Measurements from ENCODE around the gene SHISA2.

The SHISA2 gene

DNA sequence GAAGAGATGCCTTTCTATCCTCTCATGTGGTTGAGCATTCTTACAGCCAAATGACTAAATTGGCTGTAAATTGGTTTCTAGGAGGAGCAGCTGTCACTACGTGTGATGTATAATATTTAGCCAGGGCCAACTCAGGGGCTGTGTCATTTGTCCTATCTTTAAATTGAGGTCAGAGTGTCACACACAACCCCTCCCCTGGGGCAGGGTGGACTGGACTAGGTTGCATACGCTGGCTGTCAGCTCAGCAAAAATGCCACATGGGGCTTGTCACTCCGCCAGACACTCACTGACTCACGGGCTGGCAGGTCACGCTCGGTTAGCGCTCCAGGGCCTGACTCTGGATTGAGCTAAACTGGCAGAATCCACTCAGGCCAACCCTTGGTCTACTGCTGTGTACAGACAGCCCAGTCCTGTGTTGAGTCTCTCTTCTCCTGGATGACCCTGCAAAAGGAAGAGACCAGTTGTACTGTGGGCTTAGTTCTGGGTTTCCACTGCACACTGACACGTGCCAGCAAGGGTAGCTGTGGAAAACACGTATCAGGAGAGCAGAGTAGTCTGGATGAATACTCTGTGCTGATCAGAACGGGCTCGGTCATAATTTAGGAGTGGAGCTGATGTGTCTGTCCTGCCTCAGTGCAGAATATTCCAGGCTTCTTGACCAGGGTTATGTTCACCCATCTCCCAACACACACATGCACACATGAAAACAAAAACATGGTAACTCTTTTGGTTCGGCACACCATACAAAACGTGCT is 29.1 kb downstream of the SHISA2 start (continued):
- TF ChIP-seq, protein P1, sequence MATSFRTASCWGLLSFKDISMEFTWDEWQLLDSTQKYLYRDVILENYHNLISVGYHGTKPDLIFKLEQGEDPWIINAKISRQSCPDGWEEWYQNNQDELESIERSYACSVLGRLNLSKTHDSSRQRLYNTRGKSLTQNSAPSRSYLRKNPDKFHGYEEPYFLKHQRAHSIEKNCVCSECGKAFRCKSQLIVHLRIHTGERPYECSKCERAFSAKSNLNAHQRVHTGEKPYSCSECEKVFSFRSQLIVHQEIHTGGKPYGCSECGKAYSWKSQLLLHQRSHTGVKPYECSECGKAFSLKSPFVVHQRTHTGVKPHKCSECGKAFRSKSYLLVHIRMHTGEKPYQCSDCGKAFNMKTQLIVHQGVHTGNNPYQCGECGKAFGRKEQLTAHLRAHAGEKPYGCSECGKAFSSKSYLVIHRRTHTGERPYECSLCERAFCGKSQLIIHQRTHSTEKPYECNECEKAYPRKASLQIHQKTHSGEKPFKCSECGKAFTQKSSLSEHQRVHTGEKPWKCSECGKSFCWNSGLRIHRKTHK (tag by site-specific recombination; IDR thresholded peaks at IDR 0.05) = no peak
- TF ChIP-seq ZNF596 (tag by site-specific recombination; IDR thresholded peaks at IDR 0.05) (no peak), ZNF311 (tag by site-specific recombination; IDR thresholded peaks at IDR 0.05; ENCODE audit: borderline replicate concordance) (no peak), ZNF202 (tag by site-specific recombination; IDR thresholded peaks at IDR 0.05; ENCODE audit: borderline replicate concordance) (no peak), ZNF416 (tag by site-specific recombination; IDR thresholded peaks at IDR 0.05) (no peak), ZSCAN30 (tag by site-specific recombination; IDR thresholded peaks at IDR 0.05) (peak; percentile 42; the same call in 1 of the 2 replicates), OSR2 (tag by site-specific recombination; IDR thresholded peaks at IDR 0.05) (peak; percentile 36; the same call in 1 of the 2 replicates), MZF1 (tag by site-specific recombination; IDR thresholded peaks at IDR 0.05; ENCODE audit: borderline replicate concordance) (no peak), ZNF112 (tag by site-specific recombination; IDR thresholded peaks at IDR 0.05) (no peak), ZNF843 (tag by site-specific recombination; IDR thresholded peaks at IDR 0.05) (0 out of 2 replicates have a peak, but pooled peaks have one; percentile 39), ZNF239 (tag by site-specific recombination; IDR thresholded peaks at IDR 0.05) (no peak), ZNF830 (tag by site-specific recombination; IDR thresholded peaks at IDR 0.05; ENCODE audit: low read depth) (no peak), ZBTB8A (tag by site-specific recombination; IDR thresholded peaks at IDR 0.05) (no peak), ZFP69B (tag by site-specific recombination; IDR thresholded peaks at IDR 0.05) (peak; percentile 15; the same call in 1 of the 2 replicates), ZNF626 (tag by site-specific recombination; IDR thresholded peaks at IDR 0.05) (no peak), ZFP3 (tag by site-specific recombination; IDR thresholded peaks at IDR 0.05; ENCODE audit: low read depth) (no peak), ZNF707 (tag by site-specific recombination; IDR thresholded peaks at IDR 0.05) (no peak), ZNF175 (tag by site-specific recombination; IDR thresholded peaks at IDR 0.05) (no peak), REPIN1 (tag by site-specific recombination; IDR thresholded peaks at IDR 0.05; ENCODE audit: low read depth) (no peak), ZNF514 (tag by site-specific recombination; IDR thresholded peaks at IDR 0.05) (no peak), ZNF184 (tag by site-specific recombination; IDR thresholded peaks at IDR 0.05) (no peak), ZNF423 (tag by site-specific recombination; IDR thresholded peaks at IDR 0.05) (no peak), ZFP41 (tag by site-specific recombination; IDR thresholded peaks at IDR 0.05; ENCODE audit: borderline replicate concordance) (no peak), PRDM1 (tag by site-specific recombination; IDR thresholded peaks at IDR 0.05) (no peak), ZNF555 (tag by site-specific recombination; conservative IDR thresholded peaks at IDR 0.05) (no peak), SP2 (tag by site-specific recombination; IDR thresholded peaks at IDR 0.05) (no peak), YY2 (tag by site-specific recombination; IDR thresholded peaks at IDR 0.05) (no peak), ZNF561 (tag by site-specific recombination; IDR thresholded peaks at IDR 0.05; ENCODE audit: borderline replicate concordance) (no peak)
- TF ChIP-seq, protein P2, sequence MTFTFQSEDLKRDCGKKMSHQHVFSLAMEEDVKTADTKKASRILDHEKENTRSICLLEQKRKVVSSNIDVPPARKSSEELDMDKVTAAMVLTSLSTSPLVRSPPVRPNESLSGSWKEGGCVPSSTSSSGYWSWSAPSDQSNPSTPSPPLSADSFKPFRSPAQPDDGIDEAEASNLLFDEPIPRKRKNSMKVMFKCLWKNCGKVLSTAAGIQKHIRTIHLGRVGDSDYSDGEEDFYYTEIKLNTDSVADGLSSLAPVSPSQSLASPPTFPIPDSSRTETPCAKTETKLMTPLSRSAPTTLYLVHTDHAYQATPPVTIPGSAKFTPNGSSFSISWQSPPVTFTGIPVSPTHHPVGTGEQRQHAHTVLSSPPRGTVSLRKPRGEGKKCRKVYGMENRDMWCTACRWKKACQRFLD (tag by site-specific recombination; IDR thresholded peaks at IDR 0.05) = no peak
- TF ChIP-seq, protein P3, sequence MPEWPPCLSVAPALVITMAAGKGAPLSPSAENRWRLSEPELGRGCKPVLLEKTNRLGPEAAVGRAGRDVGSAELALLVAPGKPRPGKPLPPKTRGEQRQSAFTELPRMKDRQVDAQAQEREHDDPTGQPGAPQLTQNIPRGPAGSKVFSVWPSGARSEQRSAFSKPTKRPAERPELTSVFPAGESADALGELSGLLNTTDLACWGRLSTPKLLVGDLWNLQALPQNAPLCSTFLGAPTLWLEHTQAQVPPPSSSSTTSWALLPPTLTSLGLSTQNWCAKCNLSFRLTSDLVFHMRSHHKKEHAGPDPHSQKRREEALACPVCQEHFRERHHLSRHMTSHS (tag by site-specific recombination; IDR thresholded peaks at IDR 0.05) = no peak
- TF ChIP-seq, protein P4, sequence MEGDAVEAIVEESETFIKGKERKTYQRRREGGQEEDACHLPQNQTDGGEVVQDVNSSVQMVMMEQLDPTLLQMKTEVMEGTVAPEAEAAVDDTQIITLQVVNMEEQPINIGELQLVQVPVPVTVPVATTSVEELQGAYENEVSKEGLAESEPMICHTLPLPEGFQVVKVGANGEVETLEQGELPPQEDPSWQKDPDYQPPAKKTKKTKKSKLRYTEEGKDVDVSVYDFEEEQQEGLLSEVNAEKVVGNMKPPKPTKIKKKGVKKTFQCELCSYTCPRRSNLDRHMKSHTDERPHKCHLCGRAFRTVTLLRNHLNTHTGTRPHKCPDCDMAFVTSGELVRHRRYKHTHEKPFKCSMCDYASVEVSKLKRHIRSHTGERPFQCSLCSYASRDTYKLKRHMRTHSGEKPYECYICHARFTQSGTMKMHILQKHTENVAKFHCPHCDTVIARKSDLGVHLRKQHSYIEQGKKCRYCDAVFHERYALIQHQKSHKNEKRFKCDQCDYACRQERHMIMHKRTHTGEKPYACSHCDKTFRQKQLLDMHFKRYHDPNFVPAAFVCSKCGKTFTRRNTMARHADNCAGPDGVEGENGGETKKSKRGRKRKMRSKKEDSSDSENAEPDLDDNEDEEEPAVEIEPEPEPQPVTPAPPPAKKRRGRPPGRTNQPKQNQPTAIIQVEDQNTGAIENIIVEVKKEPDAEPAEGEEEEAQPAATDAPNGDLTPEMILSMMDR (tag by site-specific recombination; IDR thresholded peaks at IDR 0.05) = no peak
- TF ChIP-seq, protein P5, sequence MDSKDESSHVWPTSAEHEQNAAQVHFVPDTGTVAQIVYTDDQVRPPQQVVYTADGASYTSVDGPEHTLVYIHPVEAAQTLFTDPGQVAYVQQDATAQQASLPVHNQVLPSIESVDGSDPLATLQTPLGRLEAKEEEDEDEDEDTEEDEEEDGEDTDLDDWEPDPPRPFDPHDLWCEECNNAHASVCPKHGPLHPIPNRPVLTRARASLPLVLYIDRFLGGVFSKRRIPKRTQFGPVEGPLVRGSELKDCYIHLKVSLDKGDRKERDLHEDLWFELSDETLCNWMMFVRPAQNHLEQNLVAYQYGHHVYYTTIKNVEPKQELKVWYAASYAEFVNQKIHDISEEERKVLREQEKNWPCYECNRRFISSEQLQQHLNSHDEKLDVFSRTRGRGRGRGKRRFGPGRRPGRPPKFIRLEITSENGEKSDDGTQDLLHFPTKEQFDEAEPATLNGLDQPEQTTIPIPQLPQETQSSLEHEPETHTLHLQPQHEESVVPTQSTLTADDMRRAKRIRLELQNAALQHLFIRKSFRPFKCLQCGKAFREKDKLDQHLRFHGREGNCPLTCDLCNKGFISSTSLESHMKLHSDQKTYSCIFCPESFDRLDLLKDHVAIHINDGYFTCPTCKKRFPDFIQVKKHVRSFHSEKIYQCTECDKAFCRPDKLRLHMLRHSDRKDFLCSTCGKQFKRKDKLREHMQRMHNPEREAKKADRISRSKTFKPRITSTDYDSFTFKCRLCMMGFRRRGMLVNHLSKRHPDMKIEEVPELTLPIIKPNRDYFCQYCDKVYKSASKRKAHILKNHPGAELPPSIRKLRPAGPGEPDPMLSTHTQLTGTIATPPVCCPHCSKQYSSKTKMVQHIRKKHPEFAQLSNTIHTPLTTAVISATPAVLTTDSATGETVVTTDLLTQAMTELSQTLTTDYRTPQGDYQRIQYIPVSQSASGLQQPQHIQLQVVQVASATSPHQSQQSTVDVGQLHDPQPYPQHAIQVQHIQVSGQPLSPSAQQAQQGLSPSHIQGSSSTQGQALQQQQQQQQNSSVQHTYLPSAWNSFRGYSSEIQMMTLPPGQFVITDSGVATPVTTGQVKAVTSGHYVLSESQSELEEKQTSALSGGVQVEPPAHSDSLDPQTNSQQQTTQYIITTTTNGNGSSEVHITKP (tag by site-specific recombination; IDR thresholded peaks at IDR 0.05) = peak; percentile 76

Data from HEK293 (cell line).